Caco-2 (cell line): Measurements from ENCODE around the gene FIBCD1. TPM values are rescaled to one million over a fixed set of nuclear protein-coding genes. Genes with fewer than 3 reads are reported as not detected.

Experiments
- BruUV-seq: library from RNA; stranded (reverse); fragments of 400-500 nt; replicated peaks from 2 replicates; lab custom pipeline; 2021; lab: Mats Ljungman, UMichigan
- CTCF ChIA-PET: fragments of 300-600 bp; sonication (Branson Sonifier 250); formaldehyde crosslinking; loops from one replicate; lab custom pipeline; 2022; ENCODE audit warnings: antibody characterized with exemption; lab: Charles Lee
- POLR2A ChIA-PET: fragments of 300-600 bp; sonication (Branson Sonifier 250); formaldehyde crosslinking; loops from one replicate; lab custom pipeline; 2022; ENCODE audit warnings: antibody characterized with exemption; lab: Charles Lee
- DNase-seq, 2 experiments: peaks; one replicate each; pipeline versions ENCODE4 v3.0.0 to v3.0.0-alpha.2; 2020 to 2022
- H3K27me3 ChIP-seq: replicated peaks from 2 replicates; pipeline ENCODE4 v1.6.0; 2011; ENCODE audit warnings: low read length; ENCODE audit not compliant: control insufficient read depth, insufficient read depth
- H3K36me3 ChIP-seq: 2 replicates; pipeline ENCODE4 v1.5.1; 2011; ENCODE audit warnings: low read length; ENCODE audit not compliant: control insufficient read depth, insufficient read depth
- H3K4me1 ChIP-seq: fragments of 250-450 bp; sonication (Bioruptor Pico); 2 replicates; pipeline ENCODE4 v1.5.1; 2020; ENCODE audit warnings: mild to moderate bottlenecking
- H3K4me3 ChIP-seq: 2 replicates; pipeline ENCODE4 v1.5.1; 2011; ENCODE audit warnings: low read depth, mild to moderate bottlenecking, control low read depth, low read length
- H3K9me3 ChIP-seq: fragments of 250-450 bp; sonication (Bioruptor Pico); 2 replicates; pipeline ENCODE4 v1.5.1; 2020; ENCODE audit warnings: mild to moderate bottlenecking, moderate library complexity
- H3K27ac Mint-ChIP-seq: one replicate; pipeline ENCODE4 v1.8.0; 2022; ENCODE audit warnings: mixed read lengths; ENCODE audit not compliant: unreplicated experiment
- H3K27me3 Mint-ChIP-seq: one replicate; pipeline ENCODE4 v1.8.0; 2022; ENCODE audit warnings: mixed read lengths; ENCODE audit not compliant: insufficient read depth, unreplicated experiment
- H3K36me3 Mint-ChIP-seq: one replicate; pipeline ENCODE4 v1.8.0; 2022; ENCODE audit warnings: mild to moderate bottlenecking, mixed read lengths; ENCODE audit not compliant: insufficient read depth, unreplicated experiment
- H3K4me1 Mint-ChIP-seq: one replicate; pipeline ENCODE4 v1.8.0; 2022; ENCODE audit warnings: low read depth, mixed read lengths; ENCODE audit not compliant: unreplicated experiment
- H3K4me3 Mint-ChIP-seq: one replicate; pipeline ENCODE4 v1.8.0; 2022; ENCODE audit warnings: mild to moderate bottlenecking, moderate library complexity, mixed read lengths; ENCODE audit not compliant: unreplicated experiment
- H3K9me3 Mint-ChIP-seq: one replicate; pipeline ENCODE4 v1.8.0; 2022; ENCODE audit warnings: mixed read lengths; ENCODE audit not compliant: unreplicated experiment
- intact Hi-C: fragments of 100-400 bp; cut with micrococcal nuclease; formaldehyde crosslinking; loops from one replicate; pipeline ENCODE4 v1.10.0; 2022; ENCODE audit not compliant: unreplicated experiment
- total RNA-seq: library from RNA; stranded (reverse); gene quantifications from 2 replicates; pipeline ENCODE4 v1.2.3, GENCODE V29; 2022
- TF ChIP-seq, protein P1 (sequence below), 2 experiments: fragments of 200-600 bp in 1 of 2; IDR thresholded peaks; 1 replicate in 1 of 2; 2 replicates in 1 of 2; pipeline versions ENCODE4 v1.5.1 to v1.8.0; 2011 to 2022; ENCODE audit warnings: antibody characterized with exemption in 1 of 2, control low read depth in 1 of 2, inconsistent platforms in 1 of 2, low read depth in 1 of 2, low read length in 1 of 2, mild to moderate bottlenecking in 1 of 2, moderate library complexity in 1 of 2; ENCODE audit not compliant: insufficient read depth in 1 of 2, severe bottlenecking in 1 of 2, unreplicated experiment in 1 of 2

The FIBCD1 gene
- total RNA-seq, 1 experiment from 2014 or later = not detected

DNA sequence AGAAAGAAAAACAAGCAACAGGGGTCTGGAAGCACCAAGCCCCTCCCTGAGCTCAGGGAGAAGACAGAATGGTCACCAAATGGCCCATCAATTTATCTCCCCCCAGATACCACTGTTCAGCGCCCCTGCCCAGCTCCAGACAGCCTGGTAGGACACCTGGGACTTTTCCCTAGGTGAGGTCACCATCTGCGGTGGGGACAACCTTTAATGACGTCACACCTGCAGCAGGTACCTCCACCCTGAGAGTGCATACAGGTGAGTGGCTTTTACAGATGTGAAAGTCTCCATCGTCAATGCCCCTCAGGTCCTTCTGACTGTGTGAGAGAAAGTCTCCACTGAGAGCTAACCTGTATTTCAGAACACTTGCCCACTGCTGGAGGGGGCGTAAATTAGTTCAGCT lies 35.6 kb upstream of the FIBCD1 start:
- Mint-ChIP-seq H3K27ac (no peak overlapping the region), H3K4me3 (no peak overlapping the region), H3K36me3 (no peaks in the 10 kb centered on the region), H3K4me1 (no peaks in the 10 kb centered on the region), H3K27me3 (peaks cover 20% of the 10 kb centered on the region), H3K9me3 (no peaks in the 10 kb centered on the region)
- H3K4me3 ChIP-seq = no peak overlapping the region
- TF ChIP-seq, protein P1, sequence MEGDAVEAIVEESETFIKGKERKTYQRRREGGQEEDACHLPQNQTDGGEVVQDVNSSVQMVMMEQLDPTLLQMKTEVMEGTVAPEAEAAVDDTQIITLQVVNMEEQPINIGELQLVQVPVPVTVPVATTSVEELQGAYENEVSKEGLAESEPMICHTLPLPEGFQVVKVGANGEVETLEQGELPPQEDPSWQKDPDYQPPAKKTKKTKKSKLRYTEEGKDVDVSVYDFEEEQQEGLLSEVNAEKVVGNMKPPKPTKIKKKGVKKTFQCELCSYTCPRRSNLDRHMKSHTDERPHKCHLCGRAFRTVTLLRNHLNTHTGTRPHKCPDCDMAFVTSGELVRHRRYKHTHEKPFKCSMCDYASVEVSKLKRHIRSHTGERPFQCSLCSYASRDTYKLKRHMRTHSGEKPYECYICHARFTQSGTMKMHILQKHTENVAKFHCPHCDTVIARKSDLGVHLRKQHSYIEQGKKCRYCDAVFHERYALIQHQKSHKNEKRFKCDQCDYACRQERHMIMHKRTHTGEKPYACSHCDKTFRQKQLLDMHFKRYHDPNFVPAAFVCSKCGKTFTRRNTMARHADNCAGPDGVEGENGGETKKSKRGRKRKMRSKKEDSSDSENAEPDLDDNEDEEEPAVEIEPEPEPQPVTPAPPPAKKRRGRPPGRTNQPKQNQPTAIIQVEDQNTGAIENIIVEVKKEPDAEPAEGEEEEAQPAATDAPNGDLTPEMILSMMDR (IDR thresholded peaks at IDR 0.05; ENCODE audit: insufficient read depth in 1 of 2, low read depth in 1 of 2, low read length in 1 of 2, severe bottlenecking in 1 of 2, unreplicated experiment in 1 of 2) = no peak
- no peaks in the 10 kb centered on the region for H3K9me3 ChIP-seq
- ChIA-PET CTCF (interaction anchor here (0.5 kb wide), 1 partner anchor 204 kb away, joined by 3 read pairs; no protein-coding TSS in a partner anchor), POLR2A (no interaction called here)
- peaks cover 3% of the 10 kb centered on the region for H3K27me3 ChIP-seq
- no peaks in the 10 kb centered on the region for H3K36me3 ChIP-seq
- H3K4me1 ChIP-seq = no peaks in the 10 kb centered on the region
- BruUV-seq = no TSS peak
- no peak for DNase-seq
- intact Hi-C loops = no loop called here

DNA sequence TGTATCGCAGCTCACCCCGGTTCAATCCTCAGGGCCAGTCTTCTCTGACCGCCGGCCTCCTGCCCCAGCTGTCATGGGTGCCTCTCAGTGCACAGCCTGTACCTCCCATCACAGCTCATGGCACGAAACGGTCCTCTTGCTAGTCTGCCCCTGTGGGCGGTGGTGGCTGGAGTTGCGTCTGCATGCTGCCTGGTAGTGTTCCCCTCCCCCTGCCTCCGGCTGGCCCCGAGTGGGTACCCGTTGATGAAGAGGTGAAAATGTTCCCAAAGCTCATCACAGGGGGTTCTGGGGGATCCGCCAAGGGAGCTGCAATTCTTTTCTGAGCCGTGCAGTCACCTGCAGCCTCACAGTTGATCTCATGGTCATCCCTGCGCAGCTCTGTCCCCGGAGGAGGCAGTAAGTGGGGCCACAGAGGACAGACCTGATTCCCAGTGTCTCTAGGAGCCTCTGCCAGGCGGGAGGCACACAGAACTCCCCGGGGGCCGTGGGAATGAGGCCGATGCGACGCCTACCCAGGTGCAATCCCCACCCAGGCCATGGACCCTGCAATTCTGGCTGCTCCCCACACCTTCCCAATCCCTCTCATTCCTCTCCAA lies 34.7 kb upstream of the FIBCD1 start:
- no peak for DNase-seq
- TF ChIP-seq, protein P1 (IDR thresholded peaks at IDR 0.05; ENCODE audit: insufficient read depth in 1 of 2, low read depth in 1 of 2, low read length in 1 of 2, severe bottlenecking in 1 of 2, unreplicated experiment in 1 of 2) = no peak
- no peaks in the 10 kb centered on the region for H3K36me3 Mint-ChIP-seq
- H3K36me3 ChIP-seq = no peaks in the 10 kb centered on the region
- intact Hi-C loops = no loop called here
- no peaks in the 10 kb centered on the region for H3K9me3 Mint-ChIP-seq
- peaks cover 20% of the 10 kb centered on the region for H3K27me3 Mint-ChIP-seq
- no peak overlapping the region for H3K4me3 ChIP-seq
- no peaks in the 10 kb centered on the region for H3K9me3 ChIP-seq
- H3K27me3 ChIP-seq = peaks cover 3% of the 10 kb centered on the region
- ChIA-PET POLR2A (no interaction called here), CTCF (interaction anchor here (1.4 kb wide), 1 partner anchor 25 kb away, joined by 4 read pairs; no protein-coding TSS in a partner anchor)
- no peaks in the 10 kb centered on the region for H3K4me1 ChIP-seq
- no peaks in the 10 kb centered on the region for H3K4me1 Mint-ChIP-seq
- no TSS peak for BruUV-seq
- no peak overlapping the region for H3K4me3 Mint-ChIP-seq
- H3K27ac Mint-ChIP-seq = no peak overlapping the region

DNA sequence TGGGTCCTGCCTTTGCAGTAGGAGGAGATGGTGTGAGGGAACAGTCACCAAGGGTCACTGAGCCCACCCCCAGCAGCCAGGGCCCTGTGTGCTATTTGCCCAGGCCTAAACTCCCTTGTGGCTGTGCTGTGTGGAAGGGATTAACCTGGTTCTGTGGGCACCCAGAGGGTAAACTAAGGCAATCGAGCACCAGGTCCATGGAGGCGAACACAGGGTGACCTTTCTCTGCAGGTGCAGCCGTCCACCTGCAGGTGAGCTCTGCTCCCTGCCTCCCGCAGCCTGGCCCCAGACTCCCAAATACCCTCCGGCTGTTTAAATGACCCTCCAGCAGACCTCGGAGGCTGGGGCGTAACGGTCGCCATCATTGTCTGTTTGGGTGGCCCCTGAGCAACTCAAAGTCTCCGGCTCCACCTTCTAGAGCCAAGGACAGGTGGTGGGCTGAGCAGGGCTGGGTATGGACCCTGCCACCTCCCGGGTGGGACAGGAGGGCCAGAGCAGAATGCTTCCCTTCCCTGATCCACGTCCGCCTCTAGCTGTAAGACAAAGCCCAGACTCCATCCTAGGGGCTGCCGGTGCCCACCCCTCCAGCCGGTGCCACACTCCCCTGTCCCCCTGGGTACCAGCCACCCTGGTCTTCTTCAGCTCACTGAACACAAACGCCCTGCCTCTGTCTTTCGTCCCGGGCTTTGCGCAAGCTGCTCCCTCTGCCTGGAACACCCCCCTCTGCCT lies 34.1 kb upstream of the FIBCD1 start:
- BruUV-seq = no TSS peak
- TF ChIP-seq, protein P1 (IDR thresholded peaks at IDR 0.05; ENCODE audit: insufficient read depth in 1 of 2, low read depth in 1 of 2, low read length in 1 of 2, severe bottlenecking in 1 of 2, unreplicated experiment in 1 of 2) = no peak
- Histone ChIP-seq H3K4me3 (no peak overlapping the region), H3K9me3 (no peaks in the 10 kb centered on the region), H3K27me3 (peaks cover 3% of the 10 kb centered on the region), H3K4me1 (no peaks in the 10 kb centered on the region), H3K36me3 (no peaks in the 10 kb centered on the region)
- peaks cover 20% of the 10 kb centered on the region for H3K27me3 Mint-ChIP-seq
- CTCF ChIA-PET = interaction anchor here (1.4 kb wide), 1 partner anchor 25 kb away, joined by 4 read pairs; no protein-coding TSS in a partner anchor
- no peaks in the 10 kb centered on the region for H3K9me3 Mint-ChIP-seq
- H3K4me1 Mint-ChIP-seq = no peaks in the 10 kb centered on the region
- no peak overlapping the region for H3K27ac Mint-ChIP-seq
- intact Hi-C loops = no loop called here
- no peak for DNase-seq
- H3K36me3 Mint-ChIP-seq = no peaks in the 10 kb centered on the region
- H3K4me3 Mint-ChIP-seq = no peak overlapping the region
- POLR2A ChIA-PET = no interaction called here
